Measurements from ENCODE around the gene TMEM26. TPM values are rescaled to one million over a fixed set of nuclear protein-coding genes. Genes with fewer than 3 reads are reported as not detected.

TMEM26 gene
- total and polyA plus RNA-seq, 12 donors: 0.06 to 0.88 (median 0.32) TPM

DNA sequence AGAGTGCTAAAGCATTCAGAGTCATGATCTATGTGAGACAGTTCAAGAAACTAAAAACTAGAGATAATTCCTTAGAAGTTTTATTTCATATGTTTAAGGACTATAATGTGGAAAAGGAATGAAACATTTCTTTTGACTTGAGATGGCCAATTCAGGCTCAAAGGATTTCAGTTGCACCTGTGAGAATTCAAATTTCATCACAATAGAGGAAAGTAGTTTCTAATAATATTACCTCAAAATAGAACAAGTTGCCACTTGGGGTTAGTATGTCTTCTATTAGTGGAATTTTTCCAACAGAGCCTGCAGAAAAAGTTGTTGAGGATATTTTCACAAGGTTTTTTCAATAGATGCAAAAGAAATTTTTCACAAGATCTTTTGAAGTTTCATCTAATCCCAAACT is 37.4 kb downstream of the TMEM26 start:
- intact Hi-C loops (cut with DNase I): no loop called here

DNA sequence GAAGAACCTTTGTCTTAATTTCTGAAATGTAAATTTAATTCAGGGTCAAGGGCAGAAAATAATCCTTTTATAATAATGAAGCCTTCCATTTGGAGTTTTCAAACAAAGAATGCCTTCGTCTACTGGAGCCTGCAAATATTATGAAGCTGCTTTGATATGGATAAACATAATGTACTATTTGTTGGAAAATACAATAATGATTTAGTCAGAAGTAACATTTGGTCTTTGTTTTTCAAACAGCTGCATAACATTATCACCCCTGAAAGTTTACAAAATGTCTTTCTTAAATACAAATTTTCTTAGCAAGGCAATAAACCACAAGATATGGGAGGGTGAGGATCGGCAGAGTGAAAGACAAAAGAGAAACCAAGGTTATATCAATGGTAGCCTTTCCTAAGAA is 41.5 kb downstream of the TMEM26 start:
- Histone ChIP-seq H3K4me3 (no peak overlapping the region), H3K27me3 (no peaks in the 10 kb centered on the region), H3K27ac (no peak overlapping the region), H3K4me1 (peaks cover 0 to 10% (median 0%) of the 10 kb centered on the region in 9 donors), H3K9me3 (no peaks in the 10 kb centered on the region), H3K36me3 (no peaks in the 10 kb centered on the region)
- TF ChIP-seq, protein P1, sequence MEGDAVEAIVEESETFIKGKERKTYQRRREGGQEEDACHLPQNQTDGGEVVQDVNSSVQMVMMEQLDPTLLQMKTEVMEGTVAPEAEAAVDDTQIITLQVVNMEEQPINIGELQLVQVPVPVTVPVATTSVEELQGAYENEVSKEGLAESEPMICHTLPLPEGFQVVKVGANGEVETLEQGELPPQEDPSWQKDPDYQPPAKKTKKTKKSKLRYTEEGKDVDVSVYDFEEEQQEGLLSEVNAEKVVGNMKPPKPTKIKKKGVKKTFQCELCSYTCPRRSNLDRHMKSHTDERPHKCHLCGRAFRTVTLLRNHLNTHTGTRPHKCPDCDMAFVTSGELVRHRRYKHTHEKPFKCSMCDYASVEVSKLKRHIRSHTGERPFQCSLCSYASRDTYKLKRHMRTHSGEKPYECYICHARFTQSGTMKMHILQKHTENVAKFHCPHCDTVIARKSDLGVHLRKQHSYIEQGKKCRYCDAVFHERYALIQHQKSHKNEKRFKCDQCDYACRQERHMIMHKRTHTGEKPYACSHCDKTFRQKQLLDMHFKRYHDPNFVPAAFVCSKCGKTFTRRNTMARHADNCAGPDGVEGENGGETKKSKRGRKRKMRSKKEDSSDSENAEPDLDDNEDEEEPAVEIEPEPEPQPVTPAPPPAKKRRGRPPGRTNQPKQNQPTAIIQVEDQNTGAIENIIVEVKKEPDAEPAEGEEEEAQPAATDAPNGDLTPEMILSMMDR (IDR thresholded peaks at IDR 0.05): no peak
- DNase-seq (no peak), ATAC-seq (no peak)
- intact Hi-C loops (cut with DNase I): no loop called here
- 80 to 83% methylated on average over 2 of the region's 2 CpGs for WGBS, 2 donors

More for the DNA sequence above, 37.4 kb downstream of the TMEM26 start:
- Histone ChIP-seq H3K27me3 (no peaks in the 10 kb centered on the region), H3K4me1 (no peaks in the 10 kb centered on the region), H3K36me3 (no peaks in the 10 kb centered on the region), H3K9me3 (peaks cover 0 to 22% (median 6%) of the 10 kb centered on the region in 11 donors), H3K4me3 (no peak overlapping the region), H3K27ac (no peak overlapping the region)
- ATAC-seq (no peak), DNase-seq (no peak)
- TF ChIP-seq, protein P1 (IDR thresholded peaks at IDR 0.05): no peak

DNA sequence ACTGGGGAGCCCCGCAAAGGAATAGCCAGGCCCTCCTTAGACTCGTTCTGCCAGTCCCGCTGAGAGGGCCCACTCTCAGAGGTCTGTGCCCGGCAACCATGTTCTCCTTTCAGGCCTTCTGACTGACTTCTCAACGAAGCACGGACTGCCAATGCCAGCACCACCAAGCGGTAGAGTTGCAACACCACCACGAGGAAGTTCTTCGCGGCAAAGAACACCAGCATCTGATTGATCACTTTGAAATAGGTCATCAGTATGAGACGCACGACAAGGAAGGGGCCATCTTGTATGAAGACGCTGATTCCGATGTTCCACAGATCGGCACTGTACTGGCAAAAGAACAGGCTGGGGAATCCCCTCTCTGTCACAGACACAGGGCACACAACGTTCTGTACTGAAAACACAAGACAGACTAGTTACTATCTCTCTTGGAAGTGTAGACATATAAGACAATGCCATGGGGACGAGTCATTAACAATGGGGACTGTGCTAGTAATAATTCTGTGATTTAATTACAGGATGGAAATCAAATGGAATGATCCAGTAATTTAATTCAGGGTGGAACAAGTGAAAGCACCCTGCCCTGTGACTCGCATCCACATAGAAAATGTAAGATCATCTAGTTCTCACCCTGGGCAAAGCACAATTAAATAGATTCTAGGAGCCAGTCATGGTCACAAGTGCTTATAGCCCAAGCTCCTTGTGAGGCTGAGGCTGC is 42.7 kb downstream of the TMEM26 start:
- no peak for ATAC-seq
- no peak overlapping the region for H3K4me3 ChIP-seq
- TF ChIP-seq, protein P1 (IDR thresholded peaks at IDR 0.05): no peak

DNA sequence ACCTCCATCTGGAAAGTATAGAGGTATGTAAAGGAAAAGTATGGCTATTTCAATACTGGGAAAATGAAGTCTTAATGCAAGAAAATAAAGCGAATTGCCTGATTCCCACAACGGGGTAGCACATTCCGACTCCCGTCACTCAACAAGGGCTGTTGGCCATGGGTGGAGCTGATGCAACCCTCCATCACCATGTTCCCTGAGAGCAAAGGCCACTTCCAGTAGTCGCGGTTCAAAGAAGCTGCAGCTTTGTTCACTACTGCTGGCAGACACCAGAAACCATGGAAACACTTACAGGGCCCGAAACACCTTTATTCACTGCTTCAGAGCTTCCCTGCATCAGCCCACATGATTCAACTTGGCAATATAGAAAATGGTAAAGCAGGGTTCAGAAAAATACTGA is 44.0 kb downstream of the TMEM26 start:
- no peak for ATAC-seq

More for the DNA sequence above, 42.7 kb downstream of the TMEM26 start:
- H3K9me3 ChIP-seq: no peaks in the 10 kb centered on the region
- no peak overlapping the region for H3K27ac ChIP-seq
- DNase-seq: no peak
- WGBS, 2 donors: 91 to 93% methylated on average over 18 of the region's 18 CpGs
- no peaks in the 10 kb centered on the region for H3K27me3 ChIP-seq
- H3K36me3 ChIP-seq: no peaks in the 10 kb centered on the region
- intact Hi-C loops (cut with DNase I): no loop called here
- peaks cover 0 to 10% (median 0%) of the 10 kb centered on the region in 9 donors for H3K4me1 ChIP-seq

More for the DNA sequence above, 44.0 kb downstream of the TMEM26 start:
- intact Hi-C loops (cut with DNase I): no loop called here
- no peaks in the 10 kb centered on the region for H3K36me3 ChIP-seq
- WGBS, 2 donors: 95 to 97% methylated on average over 7 of the region's 7 CpGs
- TF ChIP-seq, protein P1 (IDR thresholded peaks at IDR 0.05): no peak
- H3K27ac ChIP-seq: no peak overlapping the region
- DNase-seq: no peak
- H3K4me1 ChIP-seq: peaks cover 0 to 10% (median 0%) of the 10 kb centered on the region in 9 donors
- no peaks in the 10 kb centered on the region for H3K9me3 ChIP-seq
- no peaks in the 10 kb centered on the region for H3K27me3 ChIP-seq
- H3K4me3 ChIP-seq: no peak overlapping the region
